SK-N-DZ (cell line): ENCODE measurements around the gene IL19.
"Not testable (repeated sequence)": the region's sequence is repeated elsewhere in the genome, so short reads cannot be mapped to it uniquely, and the experiment has no call there.

Source experiments
- DNase-seq: peaks from one replicate; pipeline ENCODE4 v3.0.0-alpha.2; 2015; ENCODE audit warnings: low spot score

IL19 gene

GRCh38 chr1:206772243-206772937, 1.8 kb downstream of the IL19 start, which contains the start of gene IL10:
IL10 (minus strand) TSS chr1:206772494; CDS start chr1:206772435, 59 bp downstream.
- DNase-seq = no peak

DNA sequence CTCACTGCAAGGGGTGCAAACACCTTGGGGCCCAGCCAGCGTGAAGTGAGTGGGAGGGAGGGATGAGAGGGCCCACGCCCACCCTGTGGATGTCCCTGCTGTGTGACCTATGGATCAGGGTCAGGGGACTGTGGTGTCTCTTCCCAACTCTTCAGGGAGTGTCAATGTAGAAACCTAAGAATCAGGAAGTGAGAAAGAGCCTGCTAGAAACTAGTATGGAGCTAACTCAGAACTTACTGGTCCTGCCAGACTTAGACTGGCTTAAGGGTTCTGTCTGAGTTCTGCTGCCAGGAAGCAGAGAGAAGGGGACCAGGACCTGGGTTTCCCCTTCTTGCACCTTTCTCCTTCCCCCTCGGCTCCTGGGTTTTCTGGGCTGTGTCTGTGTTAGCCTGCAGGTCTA, 3.5 kb downstream of the IL19 start:
- no peak for DNase-seq

DNA sequence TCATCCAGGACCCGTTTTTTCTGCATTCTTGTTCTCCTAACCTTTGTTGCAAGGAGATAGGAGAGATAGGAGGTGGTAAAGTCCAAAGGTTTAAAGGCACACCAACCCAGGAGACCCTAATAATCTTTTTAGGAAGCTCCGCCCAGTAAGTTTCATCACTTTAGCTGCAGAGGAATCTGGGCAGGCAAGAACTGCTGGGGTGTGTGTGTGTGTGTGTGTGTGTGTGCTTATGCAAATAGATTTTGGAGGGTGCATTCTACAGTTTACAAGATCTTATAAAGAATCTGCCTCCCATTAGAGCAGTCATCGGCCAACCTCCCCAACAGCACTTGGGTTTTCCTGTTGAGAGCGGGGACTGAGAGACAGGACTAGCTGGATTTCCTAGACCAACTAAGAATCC, 5.7 kb downstream of the IL19 start:
- no peak for DNase-seq

GRCh38 chr1:206778031-206778430, 7.5 kb downstream of the IL19 start:
- no peak for DNase-seq

DNA sequence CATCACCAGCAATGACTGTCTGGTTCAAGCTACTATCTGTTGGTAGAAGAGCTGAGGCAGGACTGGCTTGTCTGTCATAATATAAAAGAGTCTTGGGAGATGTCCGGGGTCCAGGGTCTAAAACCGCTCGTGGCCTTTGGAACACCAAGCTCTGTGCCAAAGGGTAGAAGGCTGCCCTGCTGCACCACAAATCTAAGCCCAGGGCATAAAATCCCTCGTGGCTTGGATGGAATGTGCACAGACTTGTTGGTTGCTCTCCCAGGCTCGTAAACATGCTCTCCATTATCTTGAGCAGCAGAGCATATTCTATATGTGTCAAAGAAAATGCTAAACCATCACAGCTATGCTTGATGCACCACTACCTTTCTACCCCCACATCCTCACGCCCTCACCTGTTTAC, 8.3 kb downstream of the IL19 start:
- DNase-seq = not testable (repeated sequence)

DNA sequence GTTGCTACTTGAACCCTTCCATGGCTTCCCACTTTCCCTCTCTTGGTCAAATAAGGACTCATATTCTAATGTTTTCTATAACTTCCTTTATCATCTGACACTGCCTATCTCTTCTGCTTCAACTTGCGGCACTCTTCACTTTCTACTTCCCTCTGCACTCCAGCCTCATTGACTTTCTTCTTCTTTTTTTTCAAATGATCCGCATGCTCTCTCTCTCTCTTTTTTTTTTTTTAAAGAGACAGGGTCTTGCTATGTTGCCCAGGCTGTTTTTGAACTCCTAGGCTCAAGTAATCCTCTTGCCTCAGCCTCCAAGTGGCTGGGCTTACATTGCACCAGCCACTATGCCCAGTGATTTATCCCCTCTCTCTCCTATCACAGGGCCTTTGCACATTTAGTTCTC, 9.1 kb downstream of the IL19 start:
- DNase-seq = no peak

GRCh38 chr1:206782448-206782847, 11.9 kb downstream of the IL19 start:
- no peak for DNase-seq

- no peak for DNase-seq
Observed at GRCh38 chr1:206783506-206783905, 12.9 kb downstream of the IL19 start.

DNA sequence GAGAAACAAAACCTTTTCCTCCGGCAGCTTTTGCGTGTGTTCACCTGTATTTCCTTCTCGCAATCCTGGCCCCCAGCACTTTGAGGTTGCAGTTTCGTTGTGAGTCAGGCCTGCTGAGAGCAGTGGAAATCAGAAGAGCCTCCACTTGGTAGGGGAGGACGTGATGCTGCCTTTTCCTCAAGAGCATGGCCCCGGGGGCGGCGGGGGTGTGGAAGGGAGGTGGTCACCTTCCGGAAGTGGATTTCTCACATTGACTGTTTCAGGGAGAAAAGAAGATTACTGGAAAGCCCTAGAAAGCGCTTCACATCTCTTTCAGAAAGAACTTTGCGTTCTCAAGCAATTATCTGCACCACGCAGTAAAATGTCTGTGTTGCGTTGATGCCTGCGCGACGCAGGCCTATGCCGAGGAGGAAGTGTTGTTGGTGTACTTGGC, 13.9 kb downstream of the IL19 start:
- no peak for DNase-seq

DNA sequence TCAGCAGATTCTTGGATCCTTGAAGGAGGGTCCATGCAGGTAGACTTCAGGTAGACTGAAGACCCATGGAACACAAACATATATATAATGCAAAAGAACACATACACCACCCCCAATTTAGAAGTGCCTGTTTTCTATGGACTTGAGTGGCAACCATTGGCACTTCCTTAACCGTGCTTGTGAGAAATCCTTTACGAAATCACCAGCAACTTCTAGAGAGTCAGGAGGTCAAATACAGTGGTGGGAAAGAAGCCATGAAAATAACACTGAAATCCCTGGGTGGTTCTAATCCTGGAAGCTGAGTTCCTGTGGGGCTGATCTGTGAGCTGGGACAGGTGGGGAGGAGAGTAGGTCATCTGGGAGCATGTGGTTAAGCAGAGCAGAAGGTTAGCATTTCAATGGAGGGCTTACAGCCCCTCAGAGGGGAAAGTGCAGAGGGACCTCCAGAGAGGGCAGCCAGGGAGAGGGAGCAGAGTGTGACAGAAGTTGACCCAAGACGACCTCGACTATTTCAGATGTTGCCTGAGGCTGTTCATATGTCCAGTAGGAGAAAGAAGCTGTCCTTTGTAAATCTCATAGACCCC, 14.7 kb downstream of the IL19 start:
- DNase-seq = no peak

DNA sequence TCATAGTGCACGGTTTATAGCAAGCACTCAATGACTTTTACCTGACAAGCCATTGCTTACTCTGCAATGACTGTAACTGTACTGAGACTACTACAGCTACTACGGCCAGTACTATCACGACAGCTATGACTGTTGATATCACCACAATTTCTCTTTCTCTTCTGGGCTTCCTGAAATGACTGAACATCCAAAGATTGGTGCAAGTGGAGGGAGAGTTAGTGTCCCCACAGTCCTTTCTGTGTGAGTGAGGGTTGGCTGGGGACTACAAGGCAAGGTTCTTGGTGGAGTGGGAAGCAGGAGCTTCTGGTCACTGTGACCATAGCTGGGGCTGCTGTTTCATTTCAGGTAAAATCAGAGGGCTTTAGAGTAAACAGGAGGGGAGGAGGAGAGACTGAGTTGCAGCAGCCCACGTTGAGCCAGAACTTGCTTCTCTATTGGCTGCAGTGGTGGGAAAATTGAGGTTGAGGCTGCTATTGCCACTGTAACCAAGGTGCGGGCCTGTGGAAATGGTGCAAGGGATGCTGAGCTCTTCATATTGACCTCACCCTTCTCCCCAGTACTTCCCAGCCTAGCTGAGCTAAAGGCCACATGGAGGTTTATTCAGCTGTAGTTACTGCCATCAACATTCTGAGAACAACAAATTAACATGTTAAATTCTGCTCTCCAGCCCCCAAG, 15.8 kb downstream of the IL19 start:
- DNase-seq = no peak

GRCh38 chr1:206787891-206788290, 17.3 kb downstream of the IL19 start:
- DNase-seq = no peak

DNA sequence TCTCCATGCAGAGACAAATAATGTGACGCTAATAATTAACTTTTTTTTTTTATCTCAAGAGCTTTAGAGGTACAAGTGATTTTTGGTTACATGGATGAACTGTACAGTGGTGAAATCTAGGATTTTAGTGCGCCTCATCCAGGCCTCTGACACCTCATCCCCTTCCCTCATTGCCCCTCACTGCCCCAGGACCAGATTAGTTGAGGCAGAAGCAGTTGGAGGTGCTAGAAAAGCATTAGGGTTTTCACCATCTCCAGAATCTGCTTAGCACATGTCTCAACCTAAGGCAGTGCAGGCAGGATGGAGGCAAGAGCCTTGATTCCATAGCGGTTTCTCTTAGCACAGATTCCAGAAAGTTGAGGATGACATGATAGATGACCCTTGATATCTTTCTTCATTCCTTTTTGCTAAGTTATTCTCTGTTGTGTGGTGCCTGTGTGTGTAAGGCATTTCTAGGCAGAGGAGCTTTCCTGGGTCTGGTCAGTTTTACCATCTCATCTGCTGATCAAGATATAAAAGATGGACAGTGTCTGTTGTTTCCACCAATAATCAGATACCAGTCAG, 18.0 kb downstream of the IL19 start:
- no peak for DNase-seq

DNA sequence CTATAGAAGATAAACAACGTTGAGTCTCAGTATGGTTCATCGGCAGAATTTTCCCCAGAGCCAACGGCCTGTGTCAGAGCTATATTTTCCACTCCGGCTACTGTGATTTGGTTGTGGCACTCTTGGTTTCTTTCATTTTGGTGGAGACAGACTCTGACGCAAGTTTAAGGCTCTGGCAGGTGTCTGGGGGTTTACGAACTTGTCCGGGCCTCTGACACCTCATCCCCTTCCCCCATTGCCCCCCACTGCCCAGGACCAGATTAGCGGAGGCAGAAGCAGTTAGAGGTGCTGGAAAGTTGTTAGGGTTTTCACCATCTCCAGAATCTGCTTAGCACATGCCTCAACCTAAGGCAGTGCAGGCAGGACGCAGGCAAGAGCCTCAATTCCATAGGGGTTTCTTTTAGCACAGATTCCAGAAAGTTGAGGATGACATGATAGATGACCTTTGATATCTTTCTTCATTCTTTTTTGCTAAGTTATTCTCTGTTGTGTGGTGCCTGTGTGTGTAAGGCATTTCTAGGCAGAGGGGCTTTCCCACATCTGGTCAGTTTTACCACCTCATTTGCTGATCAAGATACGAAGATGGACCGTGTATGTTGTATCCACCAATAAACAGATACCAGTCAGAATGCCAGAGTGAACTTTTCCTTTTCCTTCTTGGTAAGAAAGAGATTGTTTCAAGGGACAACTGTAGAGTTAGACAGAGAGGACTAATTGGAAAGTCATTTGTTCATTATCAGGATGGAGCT, 20.1 kb downstream of the IL19 start:
- DNase-seq = no peak

GRCh38 chr1:206792939-206793607, 22.5 kb downstream of the IL19 start:
- DNase-seq = no peak

DNA sequence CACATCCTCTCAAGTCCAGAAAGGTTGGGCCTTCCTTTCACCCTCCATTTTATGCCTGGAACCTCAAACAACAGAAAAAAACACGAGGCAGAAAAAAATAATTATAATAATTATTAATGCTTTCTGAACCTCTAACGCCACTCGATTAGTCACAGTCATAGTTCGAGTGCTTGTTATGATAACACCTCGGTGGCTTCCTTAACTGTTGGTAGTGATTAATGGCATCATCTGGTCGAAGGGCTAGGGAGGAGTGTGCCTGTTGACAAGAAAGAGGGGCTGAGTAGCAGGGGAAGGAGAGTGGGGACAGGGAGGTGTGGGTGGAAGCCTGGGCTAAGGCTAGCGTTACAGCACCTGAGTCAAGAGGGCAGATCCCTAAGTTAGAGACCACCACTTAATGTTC, 23.0 kb downstream of the IL19 start:
- DNase-seq = no peak

- no peak for DNase-seq
Observed at GRCh38 chr1:206794294-206794908, 23.8 kb downstream of the IL19 start.

DNA sequence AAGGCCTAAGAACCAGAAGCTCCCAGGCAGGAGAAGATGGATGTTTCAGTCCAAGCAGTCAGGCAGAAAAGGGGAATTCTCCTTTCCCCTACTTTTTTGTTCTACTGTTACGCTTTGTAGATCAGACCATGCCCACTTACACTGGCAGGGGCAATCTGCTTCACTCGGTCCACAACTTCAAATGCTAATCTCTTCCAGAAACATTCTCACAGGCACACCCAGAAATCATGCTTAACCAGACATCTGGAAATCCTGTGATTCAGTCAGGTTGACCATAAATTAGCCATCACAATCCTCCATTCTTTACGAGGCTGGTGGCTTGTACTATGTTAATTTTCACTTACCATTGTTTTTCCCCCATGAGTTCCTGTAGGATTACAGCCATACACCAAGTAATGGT, 25.5 kb downstream of the IL19 start:
- DNase-seq = no peak

DNA sequence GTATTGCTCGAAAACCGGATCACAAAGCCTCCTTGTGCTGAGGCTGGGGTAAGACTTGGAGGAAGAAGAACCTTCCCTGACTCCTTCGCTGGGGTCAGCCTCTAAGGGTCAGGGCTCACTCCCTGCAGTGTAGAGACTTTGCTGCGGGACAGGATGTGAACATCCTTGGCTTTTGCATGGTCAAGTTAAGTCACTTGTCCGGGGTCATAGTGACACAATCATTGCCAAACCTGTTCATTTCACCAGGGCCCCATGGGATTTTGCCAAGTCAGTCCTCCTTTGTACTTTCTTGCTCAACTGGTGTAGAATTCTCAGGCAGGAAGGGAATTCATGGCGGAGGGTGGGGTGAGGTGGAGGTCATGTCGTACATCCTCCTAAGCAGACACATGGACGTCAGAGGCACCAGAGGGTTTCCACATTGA, 26.4 kb downstream of the IL19 start:
- DNase-seq = no peak

- no peak for DNase-seq
Observed at GRCh38 chr1:206797534-206798383, 27.2 kb downstream of the IL19 start.
